Measurements from ENCODE around the gene PDE11A.

The PDE11A gene

GRCh38 chr2:177730792-177731191, 341.8 kb downstream of the PDE11A start:
- H3K27me3 ChIP-seq (ENCODE audit: insufficient read depth, low read depth, severe bottlenecking) = no peaks in the 10 kb centered on the region
- H3K9me3 ChIP-seq (ENCODE audit: severe bottlenecking) = no peaks in the 10 kb centered on the region
- no peak for DNase-seq
- H3K36me3 ChIP-seq = no peaks in the 10 kb centered on the region
- no peak overlapping the region for H3K27ac ChIP-seq
- no peak for TF ChIP-seq CTCF (IDR thresholded peaks at IDR 0.05; ENCODE audit: low read depth, low read length)
- no peak overlapping the region for H3K4me3 ChIP-seq (ENCODE audit: low read depth, low read length)

- no peak for TF ChIP-seq CTCF (IDR thresholded peaks at IDR 0.05; ENCODE audit: low read depth, low read length)
- no peak overlapping the region for H3K4me3 ChIP-seq (ENCODE audit: low read depth, low read length)
These were observed 342.2 kb downstream of the PDE11A start for GRCh38 chr2:177730363-177730762.

GRCh38 chr2:177728920-177729319, 343.7 kb downstream of the PDE11A start:
- Histone ChIP-seq H3K27ac (no peak overlapping the region), H3K9me3 (ENCODE audit: severe bottlenecking) (no peaks in the 10 kb centered on the region), H3K4me3 (ENCODE audit: low read depth, low read length) (no peak overlapping the region), H3K36me3 (no peaks in the 10 kb centered on the region), H3K27me3 (ENCODE audit: insufficient read depth, low read depth, severe bottlenecking) (no peaks in the 10 kb centered on the region)
- no peak for TF ChIP-seq CTCF (IDR thresholded peaks at IDR 0.05; ENCODE audit: low read depth, low read length)
- no peak for DNase-seq

More at GRCh38 chr2:177730363-177730762, 342.2 kb downstream of the PDE11A start:
- no peak for DNase-seq
- Histone ChIP-seq H3K9me3 (ENCODE audit: severe bottlenecking) (no peaks in the 10 kb centered on the region), H3K36me3 (no peaks in the 10 kb centered on the region), H3K27me3 (ENCODE audit: insufficient read depth, low read depth, severe bottlenecking) (no peaks in the 10 kb centered on the region), H3K27ac (no peak overlapping the region)

GRCh38 chr2:177728399-177728765, 344.2 kb downstream of the PDE11A start:
- H3K9me3 ChIP-seq (ENCODE audit: severe bottlenecking) = no peaks in the 10 kb centered on the region
- H3K27ac ChIP-seq = no peak overlapping the region
- TF ChIP-seq CTCF (IDR thresholded peaks at IDR 0.05; ENCODE audit: low read depth, low read length) = no peak
- DNase-seq = no peak
- H3K27me3 ChIP-seq (ENCODE audit: insufficient read depth, low read depth, severe bottlenecking) = no peaks in the 10 kb centered on the region
- H3K4me3 ChIP-seq (ENCODE audit: low read depth, low read length) = no peak overlapping the region
- H3K36me3 ChIP-seq = no peaks in the 10 kb centered on the region

GRCh38 chr2:177727577-177728398, 344.8 kb downstream of the PDE11A start:
- Histone ChIP-seq H3K36me3 (no peaks in the 10 kb centered on the region), H3K27ac (no peak overlapping the region), H3K9me3 (ENCODE audit: severe bottlenecking) (no peaks in the 10 kb centered on the region), H3K4me3 (ENCODE audit: low read depth, low read length) (no peak overlapping the region), H3K27me3 (ENCODE audit: insufficient read depth, low read depth, severe bottlenecking) (no peaks in the 10 kb centered on the region)
- TF ChIP-seq CTCF (IDR thresholded peaks at IDR 0.05; ENCODE audit: low read depth, low read length) = no peak
- DNase-seq = peak; percentile 34

DNA sequence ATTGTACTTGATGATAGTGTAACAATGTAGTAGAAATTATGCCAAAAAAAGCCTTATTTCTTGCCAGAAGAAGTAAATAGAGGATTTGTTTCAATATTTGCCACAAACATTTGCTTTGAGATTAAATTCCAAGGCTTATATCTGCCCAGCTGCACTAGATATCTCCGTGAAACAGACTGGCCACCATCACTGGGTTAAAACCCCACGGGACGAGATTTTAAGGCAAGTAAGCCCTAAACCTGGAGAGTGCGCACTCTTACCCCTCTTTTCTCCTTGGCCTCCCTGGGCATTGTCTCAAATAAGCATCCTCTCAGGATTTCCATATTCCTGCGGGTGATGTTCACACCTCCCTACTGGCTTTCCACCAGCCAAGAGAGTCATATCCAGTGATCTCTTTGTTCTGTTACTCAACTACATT, 345.6 kb downstream of the PDE11A start:
- Histone ChIP-seq H3K27ac (no peak overlapping the region), H3K4me3 (ENCODE audit: low read depth, low read length) (no peak overlapping the region), H3K36me3 (no peaks in the 10 kb centered on the region), H3K27me3 (ENCODE audit: insufficient read depth, low read depth, severe bottlenecking) (no peaks in the 10 kb centered on the region), H3K9me3 (ENCODE audit: severe bottlenecking) (no peaks in the 10 kb centered on the region)
- no peak for DNase-seq
- no peak for TF ChIP-seq CTCF (IDR thresholded peaks at IDR 0.05; ENCODE audit: low read depth, low read length)

Measured in WERI-Rb-1 (cell line).